ENCODE measurements around the gene HCRTR1.

The HCRTR1 gene

GRCh38 chr1:31626223-31627207, 9.0 kb downstream of the HCRTR1 start:
- DNase-seq = no peak

- DNase-seq = no peak
Observed at GRCh38 chr1:31627301-31627929, 9.9 kb downstream of the HCRTR1 start.

- no peak for DNase-seq
Observed at GRCh38 chr1:31627930-31628559, 10.6 kb downstream of the HCRTR1 start.

GRCh38 chr1:31628931-31629556, 11.6 kb downstream of the HCRTR1 start:
- DNase-seq = no peak

- no peak for DNase-seq
Observed at GRCh38 chr1:31632649-31633048, 15.2 kb downstream of the HCRTR1 start.

- DNase-seq = no peak
Observed at GRCh38 chr1:31633117-31633516, 15.6 kb downstream of the HCRTR1 start.

- DNase-seq = no peak
Observed at GRCh38 chr1:31637915-31638673, 20.6 kb downstream of the HCRTR1 start.

- no peak for DNase-seq
Observed at GRCh38 chr1:31639543-31639942, 22.1 kb downstream of the HCRTR1 start.

GRCh38 chr1:31640179-31640578, 22.7 kb downstream of the HCRTR1 start:
- DNase-seq = no peak

- no peak for DNase-seq
Observed at GRCh38 chr1:31640964-31641363, 23.5 kb downstream of the HCRTR1 start.

GRCh38 chr1:31642366-31642765, 24.9 kb downstream of the HCRTR1 start:
- no peak for DNase-seq

GRCh38 chr1:31642897-31643296, 25.4 kb downstream of the HCRTR1 start:
- DNase-seq = no peak

- no peak for DNase-seq
Observed at GRCh38 chr1:31643976-31644559, 26.6 kb downstream of the HCRTR1 start.

GRCh38 chr1:31644560-31645273, 27.2 kb downstream of the HCRTR1 start, which contains the start of gene PEF1:
PEF1 (minus strand) TSS chr1:31644876; CDS start chr1:31644864, 12 bp downstream.
- DNase-seq = peak; percentile 100

- no peak for DNase-seq
Observed at GRCh38 chr1:31645274-31645568, 27.7 kb downstream of the HCRTR1 start.

- no peak for DNase-seq
Observed at GRCh38 chr1:31646259-31646960, 28.9 kb downstream of the HCRTR1 start.

GRCh38 chr1:31647106-31647505, 29.6 kb downstream of the HCRTR1 start:
- no peak for DNase-seq

GRCh38 chr1:31648190-31648589, 30.7 kb downstream of the HCRTR1 start:
- DNase-seq = no peak

- DNase-seq = no peak
Observed at GRCh38 chr1:31648641-31649357, 31.3 kb downstream of the HCRTR1 start.
